ENCODE results near the gene TRIM69.

The TRIM69 gene

GRCh38 chr15:44706401-44706800 is 29.9 kb upstream of the TRIM69 start:
- no peak for TF ChIP-seq Cebpa-rat (IDR thresholded peaks at IDR 0.05)
- Histone ChIP-seq H3K36me3 (0 out of 2 replicates have a peak, but pooled peaks cover 16% of the 10 kb centered on the region), H4K20me1 (0 out of 2 replicates have a peak, but pooled peaks cover under 1% of the 10 kb centered on the region), H3K4me1 (peaks cover 12% of the 10 kb centered on the region), H3K4me2 (no peak overlapping the region), H3K9ac (no peak overlapping the region), H3K4me3 (no peak overlapping the region), H3K27ac (no peak overlapping the region), H3K9me3 (peaks cover 38% of the 10 kb centered on the region), H3K27me3 (no peaks in the 10 kb centered on the region)

- Histone ChIP-seq H3K9ac (no peak overlapping the region), H3K4me2 (no peak overlapping the region), H3K4me3 (no peak overlapping the region), H3K4me1 (peaks cover 12% of the 10 kb centered on the region), H3K27ac (no peak overlapping the region), H3K9me3 (peaks cover 32% of the 10 kb centered on the region), H3K27me3 (no peaks in the 10 kb centered on the region), H4K20me1 (peaks cover 7% of the 10 kb centered on the region), H3K36me3 (0 out of 2 replicates have a peak, but pooled peaks cover 16% of the 10 kb centered on the region)
- no peak for TF ChIP-seq Cebpa-rat (IDR thresholded peaks at IDR 0.05)
Observed at GRCh38 chr15:44706946-44707636, 29.2 kb upstream of the TRIM69 start.

- Histone ChIP-seq H3K27ac (peak overlapping the region; percentile 98), H3K4me3 (peak overlapping the region; percentile 97), H3K9ac (peak overlapping the region; percentile 99), H3K36me3 (peaks cover 35% of the 10 kb centered on the region), H3K4me1 (peaks cover 35% of the 10 kb centered on the region), H3K4me2 (peak overlapping the region; percentile 82), H4K20me1 (peaks cover 41% of the 10 kb centered on the region), H3K27me3 (no peaks in the 10 kb centered on the region), H3K9me3 (0 out of 2 replicates have a peak, but pooled peaks cover 5% of the 10 kb centered on the region)
- TF ChIP-seq Cebpa-rat (IDR thresholded peaks at IDR 0.05): no peak
Observed at GRCh38 chr15:44710236-44711095, 25.9 kb upstream of the TRIM69 start.

- H3K27ac ChIP-seq: peak within 1 kb of the TSS; percentile 98
- no peaks in the 10 kb centered on the region for H3K27me3 ChIP-seq
- no peak for TF ChIP-seq Cebpa-rat (IDR thresholded peaks at IDR 0.05)
- H3K4me1 ChIP-seq: peaks cover 42% of the 10 kb centered on the region
- H3K36me3 ChIP-seq: peaks cover 42% of the 10 kb centered on the region
- peak within 1 kb of the TSS; percentile 99 for H3K9ac ChIP-seq
- peak within 1 kb of the TSS; percentile 97 for H3K4me3 ChIP-seq
- H4K20me1 ChIP-seq: peaks cover 48% of the 10 kb centered on the region
- peak within 1 kb of the TSS; percentile 89 for H3K4me2 ChIP-seq
- H3K9me3 ChIP-seq: no peaks in the 10 kb centered on the region
Observed at GRCh38 chr15:44711096-44711742, 25.1 kb upstream of the TRIM69 start, which contains the start of the genes B2M and PATL2. Gene B2M, plus strand, starts transcription at chr15:44711517. Its CDS starts 30 bp downstream, at chr15:44711547. Gene PATL2, minus strand, starts transcription at chr15:44711323. Its CDS starts 34,833 bp downstream, at chr15:44676490.

GRCh38 chr15:44711743-44712345 is 24.5 kb upstream of the TRIM69 start:
- Histone ChIP-seq H3K9me3 (no peaks in the 10 kb centered on the region), H3K27me3 (no peaks in the 10 kb centered on the region), H4K20me1 (peaks cover 55% of the 10 kb centered on the region), H3K36me3 (peaks cover 44% of the 10 kb centered on the region), H3K4me1 (peaks cover 49% of the 10 kb centered on the region), H3K27ac (peak overlapping the region; percentile 98), H3K4me3 (peak overlapping the region; percentile 97), H3K4me2 (peak overlapping the region; percentile 89), H3K9ac (peak overlapping the region; percentile 99)
- no peak for TF ChIP-seq Cebpa-rat (IDR thresholded peaks at IDR 0.05)

GRCh38 chr15:44712346-44713005 is 23.9 kb upstream of the TRIM69 start:
- H3K9me3 ChIP-seq: no peaks in the 10 kb centered on the region
- H3K27me3 ChIP-seq: no peaks in the 10 kb centered on the region
- H3K36me3 ChIP-seq: peaks cover 44% of the 10 kb centered on the region
- peak overlapping the region; percentile 98 for H3K27ac ChIP-seq
- TF ChIP-seq Cebpa-rat (IDR thresholded peaks at IDR 0.05): no peak
- peak overlapping the region; percentile 97 for H3K4me3 ChIP-seq
- H3K4me1 ChIP-seq: peaks cover 51% of the 10 kb centered on the region
- peak overlapping the region; percentile 99 for H3K9ac ChIP-seq
- H4K20me1 ChIP-seq: peaks cover 61% of the 10 kb centered on the region
- peak overlapping the region; percentile 89 for H3K4me2 ChIP-seq

GRCh38 chr15:44713006-44713966 is 23.0 kb upstream of the TRIM69 start:
- Histone ChIP-seq H3K4me2 (peak overlapping the region; percentile 89), H4K20me1 (peaks cover 69% of the 10 kb centered on the region), H3K4me3 (peak overlapping the region; percentile 97), H3K27ac (peak overlapping the region; percentile 98), H3K36me3 (peaks cover 47% of the 10 kb centered on the region), H3K9ac (peak overlapping the region; percentile 99), H3K27me3 (no peaks in the 10 kb centered on the region), H3K4me1 (peaks cover 51% of the 10 kb centered on the region), H3K9me3 (no peaks in the 10 kb centered on the region)
- TF ChIP-seq Cebpa-rat (IDR thresholded peaks at IDR 0.05): no peak
